Right lung (tissue), 5 donors: ENCODE data around the gene TICAM2. TPM values are rescaled to one million over a fixed set of nuclear protein-coding genes. Genes with fewer than 3 reads are reported as not detected.

ENCODE experiments used
- DNase-seq, 2 donors: peaks; one replicate each; pipeline ENCODE4 v3.0.0-alpha.2; 2013
- polyA plus RNA-seq, 5 donors: library from polyadenylated mRNA; unstranded; fragments of 120-200 nt; gene quantifications; one replicate each; pipeline versions ENCODE4 v1.2.1 to v1.2.3, GENCODE V29; 2013; ENCODE audit warnings: inconsistent platforms in 1 of 5, low replicate concordance in 1 of 5; ENCODE audit not compliant: insufficient read length in 5 of 5, insufficient read depth in 1 of 5

The TICAM2 gene
- polyA plus RNA-seq, 5 donors, result 2.8 to 6.9 (median 6.5) TPM

GRCh38 chr5:115573133-115573532 lies 29.1 kb downstream of the TICAM2 start:
- DNase-seq, result no peak

- DNase-seq, result no peak
Observed at GRCh38 chr5:115571441-115571878, 30.8 kb downstream of the TICAM2 start.

GRCh38 chr5:115568668-115569067 lies 33.6 kb downstream of the TICAM2 start:
- DNase-seq, result no peak

- DNase-seq, result no peak
Observed at GRCh38 chr5:115565233-115565632, 37.0 kb downstream of the TICAM2 start.

GRCh38 chr5:115561176-115561575 lies 41.1 kb downstream of the TICAM2 start:
- DNase-seq, result no peak

- DNase-seq, result no peak
Observed at GRCh38 chr5:115559524-115559923, 42.8 kb downstream of the TICAM2 start.

- DNase-seq, result no peak
Observed at GRCh38 chr5:115558388-115558956, 43.8 kb downstream of the TICAM2 start.

- no peak for DNase-seq
Observed at GRCh38 chr5:115557667-115558387, 44.5 kb downstream of the TICAM2 start.

- no peak for DNase-seq
Observed at GRCh38 chr5:115556276-115556675, 46.0 kb downstream of the TICAM2 start.

- DNase-seq, result no peak
Observed at GRCh38 chr5:115555084-115555633, 47.1 kb downstream of the TICAM2 start.

- no peak for DNase-seq
Observed at GRCh38 chr5:115553082-115553481, 49.2 kb downstream of the TICAM2 start.

- DNase-seq, result no peak
Observed at GRCh38 chr5:115551415-115551814, 50.9 kb downstream of the TICAM2 start.

- no peak for DNase-seq
Observed at GRCh38 chr5:115549154-115549553, 53.1 kb downstream of the TICAM2 start.

GRCh38 chr5:115548683-115549082 lies 53.6 kb downstream of the TICAM2 start:
- DNase-seq, result no peak

- DNase-seq, result no peak
Observed at GRCh38 chr5:115545351-115545882, 56.9 kb downstream of the TICAM2 start.

GRCh38 chr5:115544436-115545350 lies 57.6 kb downstream of the TICAM2 start, which contains the start of gene FEM1C:
TSS of gene FEM1C (minus strand) at chr5:115544775. CDS start at chr5:115543493, 1,282 bp downstream.
- peak; percentile 95 to 96 for DNase-seq

- peak in 1 of 2 donors; percentile 64 for DNase-seq
Observed at GRCh38 chr5:115544043-115544435, 58.2 kb downstream of the TICAM2 start.

- DNase-seq, result peak in 1 of 2 donors; percentile 51
Observed at GRCh38 chr5:115543365-115544042, 58.8 kb downstream of the TICAM2 start.

GRCh38 chr5:115542651-115543364 lies 59.5 kb downstream of the TICAM2 start:
- DNase-seq, result no peak

GRCh38 chr5:115542086-115542485 lies 60.2 kb downstream of the TICAM2 start:
- no peak for DNase-seq
